SU-DHL-6 (cell line): ENCODE measurements around the gene CECR2.

ENCODE experiments used
- H2AFZ ChIP-seq: fragments of 200-600 bp; sonication (generic); 2 replicates; pipeline ENCODE4 v1.6.1; 2014; ENCODE audit warnings: low read depth, mild to moderate bottlenecking, moderate library complexity, mixed read lengths, antibody characterized with exemption, low read length; ENCODE audit not compliant: severe bottlenecking
- H3F3A ChIP-seq: fragments of 200-600 bp; shearing (Covaris generic); 2 replicates; pipeline ENCODE4 v1.6.0; 2016; ENCODE audit warnings: antibody characterized with exemption, mild to moderate bottlenecking; ENCODE audit not compliant: insufficient read depth
- H3K27ac ChIP-seq: fragments of 200-600 bp; sonication (generic); 2 replicates; pipeline ENCODE4 v1.5.1; 2016; ENCODE audit warnings: low read depth, mild to moderate bottlenecking, low read length, moderate library complexity, mixed read lengths
- H3K27me3 ChIP-seq: fragments of 200-600 bp; sonication (generic), shearing (Covaris generic); 2 replicates; pipeline ENCODE4 v1.6.0; 2014; ENCODE audit warnings: mild to moderate bottlenecking, low read length
- H3K36me3 ChIP-seq: fragments of 200-600 bp; sonication (generic); 2 replicates; pipeline ENCODE4 v1.6.1; 2014; ENCODE audit warnings: mild to moderate bottlenecking, low read length, mixed read lengths
- H3K4me2 ChIP-seq: fragments of 300-600, 200-600 bp; shearing (Covaris generic), sonication (generic); 2 replicates; pipeline ENCODE4 v1.6.0; 2014; ENCODE audit warnings: low read length, low read depth, mild to moderate bottlenecking; ENCODE audit not compliant: poor library complexity, severe bottlenecking
- H3K4me3 ChIP-seq: fragments of 200-600 bp; sonication (generic); 2 replicates; pipeline ENCODE4 v1.5.1; 2014; ENCODE audit warnings: antibody characterized with exemption, low read length, mild to moderate bottlenecking, mixed read lengths; ENCODE audit not compliant: insufficient read depth, poor library complexity, severe bottlenecking
- H3K79me2 ChIP-seq: fragments of 200-600 bp; sonication (generic); 2 replicates; pipeline ENCODE4 v1.6.1; 2014; ENCODE audit warnings: mild to moderate bottlenecking, low read length, moderate library complexity; ENCODE audit not compliant: insufficient read depth
- H3K9ac ChIP-seq: fragments of 200-600 bp; sonication (generic); 2 replicates; pipeline ENCODE4 v1.7.0; 2014; ENCODE audit warnings: mild to moderate bottlenecking, low read length
- H3K9me2 ChIP-seq: fragments of 200-600 bp; sonication (generic); replicated peaks from 2 replicates; pipeline ENCODE4 v1.6.1; 2014; ENCODE audit warnings: low read length; ENCODE audit not compliant: insufficient read depth
- H3K9me3 ChIP-seq: fragments of 200-600 bp; sonication (generic); 2 replicates; pipeline ENCODE4 v1.6.1; 2014; ENCODE audit warnings: low read length, mixed read lengths; ENCODE audit not compliant: insufficient read depth
- H4K20me1 ChIP-seq: fragments of 200-600 bp; sonication (generic); 2 replicates; pipeline ENCODE4 v1.6.1; 2014; ENCODE audit warnings: low read depth, mild to moderate bottlenecking, antibody characterized with exemption, low read length, moderate library complexity, mixed read lengths
- EZH2phosphoT487 ChIP-seq: fragments of 200-600 bp; sonication (generic), shearing (Covaris generic); conservative IDR thresholded peaks from 2 replicates; pipeline ENCODE4 v1.6.1; 2018; ENCODE audit warnings: mild to moderate bottlenecking, antibody characterized with exemption, low read length, moderate library complexity, mixed read lengths
- TF ChIP-seq, protein P1 (sequence below): fragments of 200-600 bp; sonication (generic); IDR thresholded peaks from one replicate; pipeline ENCODE4 v1.5.1; 2017; ENCODE audit warnings: antibody characterized with exemption, mild to moderate bottlenecking, low read length, moderate library complexity; ENCODE audit not compliant: insufficient read depth, poor library complexity, severe bottlenecking

CECR2 gene

DNA sequence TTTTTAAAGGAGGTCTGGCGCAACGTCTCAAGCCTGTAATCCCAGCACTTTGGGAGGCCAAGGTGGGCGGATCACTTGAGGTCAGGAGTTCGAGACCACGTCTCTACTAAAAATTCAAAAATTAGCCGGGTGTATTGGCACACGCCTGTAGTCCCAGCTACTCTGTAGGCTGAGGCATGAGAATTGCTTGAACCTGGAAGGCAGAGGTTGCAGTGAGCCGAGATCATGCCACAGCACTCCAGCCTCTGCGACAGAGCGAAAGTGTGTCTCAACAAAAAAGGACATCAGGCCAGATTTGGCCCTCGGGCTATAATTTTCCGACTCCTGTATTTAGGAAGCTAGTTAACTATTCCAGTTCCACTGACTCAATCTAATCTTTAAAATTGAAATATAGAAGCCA, 115.3 kb downstream of the CECR2 start:
- no peak for TF ChIP-seq EZH2phosphoT487
- TF ChIP-seq, protein P1, sequence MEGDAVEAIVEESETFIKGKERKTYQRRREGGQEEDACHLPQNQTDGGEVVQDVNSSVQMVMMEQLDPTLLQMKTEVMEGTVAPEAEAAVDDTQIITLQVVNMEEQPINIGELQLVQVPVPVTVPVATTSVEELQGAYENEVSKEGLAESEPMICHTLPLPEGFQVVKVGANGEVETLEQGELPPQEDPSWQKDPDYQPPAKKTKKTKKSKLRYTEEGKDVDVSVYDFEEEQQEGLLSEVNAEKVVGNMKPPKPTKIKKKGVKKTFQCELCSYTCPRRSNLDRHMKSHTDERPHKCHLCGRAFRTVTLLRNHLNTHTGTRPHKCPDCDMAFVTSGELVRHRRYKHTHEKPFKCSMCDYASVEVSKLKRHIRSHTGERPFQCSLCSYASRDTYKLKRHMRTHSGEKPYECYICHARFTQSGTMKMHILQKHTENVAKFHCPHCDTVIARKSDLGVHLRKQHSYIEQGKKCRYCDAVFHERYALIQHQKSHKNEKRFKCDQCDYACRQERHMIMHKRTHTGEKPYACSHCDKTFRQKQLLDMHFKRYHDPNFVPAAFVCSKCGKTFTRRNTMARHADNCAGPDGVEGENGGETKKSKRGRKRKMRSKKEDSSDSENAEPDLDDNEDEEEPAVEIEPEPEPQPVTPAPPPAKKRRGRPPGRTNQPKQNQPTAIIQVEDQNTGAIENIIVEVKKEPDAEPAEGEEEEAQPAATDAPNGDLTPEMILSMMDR: no peak
- Histone ChIP-seq H3F3A (no peaks in the 10 kb centered on the region), H3K36me3 (no peaks in the 10 kb centered on the region), H3K9me2 (no peaks in the 10 kb centered on the region), H3K4me3 (no peak overlapping the region), H3K79me2 (no peaks in the 10 kb centered on the region), H3K27me3 (no peaks in the 10 kb centered on the region), H3K9ac (no peak overlapping the region), H3K4me2 (no peak overlapping the region), H4K20me1 (no peaks in the 10 kb centered on the region), H2AFZ (no peak overlapping the region), H3K9me3 (no peaks in the 10 kb centered on the region), H3K27ac (no peak overlapping the region)

- Histone ChIP-seq H3K36me3 (no peaks in the 10 kb centered on the region), H3K4me3 (no peak overlapping the region), H2AFZ (no peak overlapping the region), H3K9ac (no peak overlapping the region), H3K4me2 (no peak overlapping the region), H3K9me2 (no peaks in the 10 kb centered on the region), H3F3A (no peaks in the 10 kb centered on the region), H3K79me2 (no peaks in the 10 kb centered on the region), H3K27ac (no peak overlapping the region), H4K20me1 (no peaks in the 10 kb centered on the region), H3K27me3 (no peaks in the 10 kb centered on the region), H3K9me3 (no peaks in the 10 kb centered on the region)
- TF ChIP-seq EZH2phosphoT487: no peak
- TF ChIP-seq, protein P1: no peak
These were observed 117.1 kb downstream of the CECR2 start for GRCh38 chr22:17486313-17486712.

GRCh38 chr22:17486719-17487118, 117.5 kb downstream of the CECR2 start:
- Histone ChIP-seq H3K9ac (no peak overlapping the region), H3K4me3 (no peak overlapping the region), H3K79me2 (no peaks in the 10 kb centered on the region), H3F3A (no peaks in the 10 kb centered on the region), H3K9me3 (no peaks in the 10 kb centered on the region), H3K36me3 (no peaks in the 10 kb centered on the region), H3K27me3 (no peaks in the 10 kb centered on the region), H2AFZ (no peak overlapping the region), H3K4me2 (no peak overlapping the region), H3K9me2 (no peaks in the 10 kb centered on the region), H4K20me1 (no peaks in the 10 kb centered on the region), H3K27ac (no peak overlapping the region)
- TF ChIP-seq, protein P1: no peak
- TF ChIP-seq EZH2phosphoT487: no peak
